VCaP (cell line): ENCODE results near the gene LBX2.

Source experiments
- H3K27ac ChIP-seq: fragments of 450-650 bp; 2 replicates; pipeline ENCODE4 v1.5.1; 2017
- TF ChIP-seq, protein P1 (sequence below): fragments of 450-650 bp; conservative IDR thresholded peaks from 2 replicates; pipeline ENCODE4 v1.5.1; 2017; ENCODE audit warnings: mild to moderate bottlenecking, moderate library complexity

The LBX2 gene

GRCh38 chr2:74500578-74500946, 1.2 kb upstream of the LBX2 start:
- TF ChIP-seq, protein P1, sequence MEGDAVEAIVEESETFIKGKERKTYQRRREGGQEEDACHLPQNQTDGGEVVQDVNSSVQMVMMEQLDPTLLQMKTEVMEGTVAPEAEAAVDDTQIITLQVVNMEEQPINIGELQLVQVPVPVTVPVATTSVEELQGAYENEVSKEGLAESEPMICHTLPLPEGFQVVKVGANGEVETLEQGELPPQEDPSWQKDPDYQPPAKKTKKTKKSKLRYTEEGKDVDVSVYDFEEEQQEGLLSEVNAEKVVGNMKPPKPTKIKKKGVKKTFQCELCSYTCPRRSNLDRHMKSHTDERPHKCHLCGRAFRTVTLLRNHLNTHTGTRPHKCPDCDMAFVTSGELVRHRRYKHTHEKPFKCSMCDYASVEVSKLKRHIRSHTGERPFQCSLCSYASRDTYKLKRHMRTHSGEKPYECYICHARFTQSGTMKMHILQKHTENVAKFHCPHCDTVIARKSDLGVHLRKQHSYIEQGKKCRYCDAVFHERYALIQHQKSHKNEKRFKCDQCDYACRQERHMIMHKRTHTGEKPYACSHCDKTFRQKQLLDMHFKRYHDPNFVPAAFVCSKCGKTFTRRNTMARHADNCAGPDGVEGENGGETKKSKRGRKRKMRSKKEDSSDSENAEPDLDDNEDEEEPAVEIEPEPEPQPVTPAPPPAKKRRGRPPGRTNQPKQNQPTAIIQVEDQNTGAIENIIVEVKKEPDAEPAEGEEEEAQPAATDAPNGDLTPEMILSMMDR = no peak
- no peak overlapping the region for H3K27ac ChIP-seq

- TF ChIP-seq, protein P1 = no peak
- no peak overlapping the region for H3K27ac ChIP-seq
Measured at GRCh38 chr2:74499940-74500577, 656 bp upstream of the LBX2 start.

DNA sequence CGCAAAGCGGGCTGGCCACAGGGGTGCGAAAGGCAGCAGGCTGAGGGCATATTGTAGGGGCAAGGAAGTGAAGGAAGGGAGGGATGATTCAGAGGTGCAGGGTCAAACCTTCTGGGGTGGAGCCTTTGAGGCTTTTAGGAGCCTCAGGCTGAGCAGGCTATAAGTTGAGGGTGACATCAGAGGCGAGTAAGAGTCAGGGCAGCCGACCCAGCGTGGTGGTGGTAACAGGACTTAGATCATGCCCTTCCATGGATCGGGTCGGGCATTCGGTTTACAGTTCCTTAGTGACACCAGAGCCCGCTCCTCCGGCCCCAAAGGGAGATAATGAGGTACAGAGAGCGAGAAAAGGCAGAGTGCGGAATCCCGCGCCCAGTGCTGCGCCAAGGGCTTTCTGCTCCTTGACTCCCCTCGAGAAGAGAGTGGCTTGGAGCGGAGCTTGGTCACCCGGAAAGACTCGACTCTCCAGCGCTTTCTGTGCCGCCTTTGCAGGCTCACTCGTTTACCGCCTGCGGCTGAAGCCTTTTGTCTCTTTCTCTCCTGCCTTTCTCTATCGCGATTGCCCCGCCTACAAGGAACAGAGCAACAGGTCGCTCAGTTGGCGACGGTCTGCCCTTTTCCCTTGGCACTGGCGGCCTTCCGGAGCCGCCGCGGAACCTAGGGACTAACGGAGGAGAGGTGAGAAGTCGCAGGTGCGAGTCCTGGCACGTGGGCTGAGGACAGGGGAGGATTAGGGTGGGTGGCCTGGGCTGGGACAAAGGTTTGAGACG, 720 bp downstream of the LBX2 start:
- TF ChIP-seq, protein P1 = no peak
- H3K27ac ChIP-seq = peak overlapping the region; percentile 27; the same call in 1 of the 2 replicates

- peak overlapping the region; percentile 27; the same call in 1 of the 2 replicates for H3K27ac ChIP-seq
- TF ChIP-seq, protein P1 = no peak
Measured at GRCh38 chr2:74497777-74498499, 1.5 kb downstream of the LBX2 start.

- H3K27ac ChIP-seq = peak overlapping the region; percentile 27; the same call in 1 of the 2 replicates
- TF ChIP-seq, protein P1 = no peak
Measured at GRCh38 chr2:74496997-74497776, 2.2 kb downstream of the LBX2 start.

GRCh38 chr2:74495440-74495839, 4.0 kb downstream of the LBX2 start:
- H3K27ac ChIP-seq = no peak overlapping the region
- TF ChIP-seq, protein P1 = no peak
